Vagina (tissue), 2 donors: ENCODE data around the gene TBX1. TPM values are rescaled to one million over a fixed set of nuclear protein-coding genes. Genes with fewer than 3 reads are reported as not detected.

Source experiments
- DNase-seq, 2 donors: peaks; one replicate each; pipeline ENCODE4 v3.0.0-alpha.2; 2017; ENCODE audit errors: extremely low spot score in 2 of 2
- H3K27ac ChIP-seq: fragments of 200-600 bp; sonication (generic); one replicate; pipeline ENCODE4 v1.5.1; 2019
- H3K27me3 ChIP-seq: fragments of 200-600 bp; sonication (generic); one replicate; pipeline ENCODE4 v1.5.1; 2019
- H3K36me3 ChIP-seq, 2 donors: fragments of 200-600 bp; sonication (generic); one replicate each; pipeline ENCODE4 v1.5.1; 2017 to 2019
- H3K4me1 ChIP-seq: fragments of 200-600 bp; sonication (generic); one replicate; pipeline ENCODE4 v1.5.1; 2019
- H3K4me3 ChIP-seq, 2 donors: fragments of 200-600 bp; sonication (generic); 1 replicate in 1 of 2; 2 replicates in 1 of 2; pipeline ENCODE4 v1.5.1; 2016 to 2019
- H3K9me3 ChIP-seq: fragments of 200-600 bp; sonication (generic); one replicate; pipeline ENCODE4 v1.5.1; 2019
- POLR2A ChIP-seq, 2 donors: fragments of 450-650 bp; IDR thresholded peaks; one replicate each; pipeline ENCODE4 v1.6.1; 2017; ENCODE audit warnings: antibody characterized with exemption in 2 of 2, mild to moderate bottlenecking in 2 of 2, moderate library complexity in 2 of 2
- POLR2AphosphoS5 ChIP-seq, 2 donors: sonication (generic); formaldehyde crosslinking; IDR thresholded peaks; one replicate each; pipeline ENCODE4 v1.9.0; 2017; ENCODE audit warnings: antibody characterized with exemption in 2 of 2, mild to moderate bottlenecking in 2 of 2, low read depth in 1 of 2; ENCODE audit not compliant: insufficient read depth in 1 of 2
- intact Hi-C: fragments of 100-400 bp; cut with DNase I; formaldehyde crosslinking; loops from one replicate; pipeline ENCODE4 v1.15.1; 2023
- total RNA-seq: library from RNA; depleted of rRNA; stranded (reverse); fragments of >200 nt; gene quantifications from one replicate; pipeline ENCODE4 v1.2.3, GENCODE V29; 2016
- TF ChIP-seq, protein P1 (sequence below), 3 experiments: fragments of 450-650 bp in 2 of 3; fragments of 200-600 bp in 1 of 3; sonication (generic) in 1 of 3; IDR thresholded peaks; one replicate each; pipeline ENCODE4 v1.5.1; 2017 to 2019; ENCODE audit warnings: antibody characterized with exemption in 3 of 3, mild to moderate bottlenecking in 2 of 3, moderate library complexity in 2 of 3

TBX1 gene
- total RNA-seq, 1 donor from 2014 or later, result 7.1 TPM

DNA sequence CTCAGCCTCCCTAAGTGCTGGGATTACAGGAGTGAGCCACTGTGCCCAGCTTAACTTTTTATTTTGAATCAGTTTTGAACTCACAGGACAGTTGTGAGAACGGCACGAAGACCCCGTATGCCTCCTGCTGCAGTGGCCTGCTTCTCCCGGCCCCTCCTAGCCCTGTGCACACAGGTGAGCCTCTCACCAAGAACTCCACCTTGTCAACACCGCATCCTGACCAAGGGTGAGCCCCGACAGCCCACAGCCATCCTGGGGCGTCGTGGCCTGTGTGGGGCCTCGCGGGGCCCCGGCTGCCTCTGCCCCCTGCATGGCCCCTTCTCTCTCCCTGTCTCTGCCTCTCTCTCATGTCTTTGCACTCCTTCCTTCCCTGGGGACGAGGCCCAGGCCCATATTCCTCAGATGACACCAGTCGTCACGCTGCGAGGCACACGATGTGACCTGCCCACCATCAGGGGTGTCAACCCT, 55.3 kb downstream of the TBX1 start:
- DNase-seq, result no peak

DNA sequence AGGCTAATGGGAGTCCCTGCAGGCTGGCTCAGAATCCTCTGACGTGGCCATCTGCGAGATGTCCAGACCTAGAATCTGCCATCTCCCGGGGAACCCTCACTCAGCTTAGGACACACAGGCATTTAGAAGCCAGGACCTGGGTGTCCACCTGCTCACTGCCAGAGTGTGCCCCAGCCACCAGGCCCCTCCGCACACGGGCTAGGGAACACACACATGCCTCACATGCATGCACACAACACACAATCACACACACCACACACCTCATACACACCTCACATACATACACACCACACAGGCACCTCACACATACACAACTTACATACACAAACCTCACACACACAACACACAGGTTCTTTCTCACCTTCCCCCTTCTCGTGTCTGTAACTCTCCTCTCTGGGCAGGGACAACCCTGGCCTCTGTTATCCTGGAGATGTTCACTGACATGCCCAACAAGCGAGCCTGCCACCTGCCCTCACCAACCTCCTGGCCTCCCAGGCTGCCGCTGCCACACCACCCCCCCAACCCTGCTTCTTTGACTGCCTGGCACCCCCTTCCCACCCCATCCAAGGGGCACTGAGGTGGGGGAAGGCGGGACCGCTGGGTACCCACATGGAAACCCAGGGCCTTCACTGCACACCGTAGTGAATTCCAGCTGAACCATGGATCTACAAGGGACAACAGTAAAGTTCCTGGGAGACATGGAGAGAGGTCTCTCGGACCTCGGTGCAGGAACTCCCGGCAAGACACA, 56.0 kb downstream of the TBX1 start:
- Histone ChIP-seq H3K27me3 (no peaks in the 10 kb centered on the region), H3K4me1 (no peaks in the 10 kb centered on the region), H3K36me3 (no peaks in the 10 kb centered on the region), H3K27ac (no peak overlapping the region), H3K9me3 (no peaks in the 10 kb centered on the region), H3K4me3 (no peak overlapping the region)
- intact Hi-C loops, result no loop called here
- TF ChIP-seq POLR2AphosphoS5 (IDR thresholded peaks at IDR 0.05; ENCODE audit: insufficient read depth in 1 of 2, low read depth in 1 of 2), result no peak
- TF ChIP-seq POLR2A (IDR thresholded peaks at IDR 0.05), result no peak
- TF ChIP-seq, protein P1, sequence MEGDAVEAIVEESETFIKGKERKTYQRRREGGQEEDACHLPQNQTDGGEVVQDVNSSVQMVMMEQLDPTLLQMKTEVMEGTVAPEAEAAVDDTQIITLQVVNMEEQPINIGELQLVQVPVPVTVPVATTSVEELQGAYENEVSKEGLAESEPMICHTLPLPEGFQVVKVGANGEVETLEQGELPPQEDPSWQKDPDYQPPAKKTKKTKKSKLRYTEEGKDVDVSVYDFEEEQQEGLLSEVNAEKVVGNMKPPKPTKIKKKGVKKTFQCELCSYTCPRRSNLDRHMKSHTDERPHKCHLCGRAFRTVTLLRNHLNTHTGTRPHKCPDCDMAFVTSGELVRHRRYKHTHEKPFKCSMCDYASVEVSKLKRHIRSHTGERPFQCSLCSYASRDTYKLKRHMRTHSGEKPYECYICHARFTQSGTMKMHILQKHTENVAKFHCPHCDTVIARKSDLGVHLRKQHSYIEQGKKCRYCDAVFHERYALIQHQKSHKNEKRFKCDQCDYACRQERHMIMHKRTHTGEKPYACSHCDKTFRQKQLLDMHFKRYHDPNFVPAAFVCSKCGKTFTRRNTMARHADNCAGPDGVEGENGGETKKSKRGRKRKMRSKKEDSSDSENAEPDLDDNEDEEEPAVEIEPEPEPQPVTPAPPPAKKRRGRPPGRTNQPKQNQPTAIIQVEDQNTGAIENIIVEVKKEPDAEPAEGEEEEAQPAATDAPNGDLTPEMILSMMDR (IDR thresholded peaks at IDR 0.05), result no peak
- peak in 1 of 2 donors; percentile 95 for DNase-seq

More for the DNA sequence above, 55.3 kb downstream of the TBX1 start:
- intact Hi-C loops, result no loop called here
- H3K36me3 ChIP-seq, result no peaks in the 10 kb centered on the region
- H3K4me3 ChIP-seq, result no peak overlapping the region
- no peak overlapping the region for H3K27ac ChIP-seq
- H3K27me3 ChIP-seq, result no peaks in the 10 kb centered on the region
- no peaks in the 10 kb centered on the region for H3K9me3 ChIP-seq
- H3K4me1 ChIP-seq, result peaks cover 4% of the 10 kb centered on the region
- TF ChIP-seq, protein P1 (IDR thresholded peaks at IDR 0.05), result no peak
- TF ChIP-seq POLR2AphosphoS5 (IDR thresholded peaks at IDR 0.05; ENCODE audit: insufficient read depth in 1 of 2, low read depth in 1 of 2) (no peak), POLR2A (IDR thresholded peaks at IDR 0.05) (no peak)

Other genes starting within 250 kb of the TBX1 start
- gene CLDN5, start 236.4 kb upstream of the TBX1 start, total RNA-seq, result 228 TPM
- gene SEPTIN5, start 46.3 kb upstream of the TBX1 start, total RNA-seq, result 67.3 TPM
- 14.5 TPM for gene GP1BB, start 37.2 kb upstream of the TBX1 start, total RNA-seq
- gene GNB1L, start 94.1 kb downstream of the TBX1 start, total RNA-seq, result 14.0 TPM
- 21.4 TPM for gene RTL10, start 94.1 kb downstream of the TBX1 start, total RNA-seq
- 240 TPM for gene COMT, start 181.0 kb downstream of the TBX1 start, total RNA-seq
- gene TXNRD2, start 181.0 kb downstream of the TBX1 start, total RNA-seq, result 13.5 TPM